Adipocyte (in vitro differentiated cells): ENCODE data around the gene TPP1.

ENCODE experiments used
- DNase-seq: peaks from one replicate; pipeline ENCODE4 v3.0.0-alpha.2; 2015; ENCODE audit warnings: low read depth
- H3K27me3 ChIP-seq: replicated peaks from 2 replicates; pipeline ENCODE4 v1.7.0; 2013; ENCODE audit warnings: mild to moderate bottlenecking, low read length, moderate library complexity; ENCODE audit not compliant: control insufficient read depth, insufficient read depth
- H3K36me3 ChIP-seq: 2 replicates; pipeline ENCODE4 v1.7.0; 2013; ENCODE audit warnings: low read length, mild to moderate bottlenecking, moderate library complexity; ENCODE audit not compliant: control insufficient read depth, insufficient read depth, severe bottlenecking
- H3K4me1 ChIP-seq: 2 replicates; pipeline ENCODE4 v1.7.0; 2013; ENCODE audit warnings: mild to moderate bottlenecking, low read length, moderate library complexity; ENCODE audit not compliant: control insufficient read depth, insufficient read depth
- H3K4me3 ChIP-seq: 2 replicates; pipeline ENCODE4 v1.7.0; 2013; ENCODE audit warnings: mild to moderate bottlenecking, low read length, moderate library complexity
- H3K9ac ChIP-seq: 2 replicates; pipeline ENCODE4 v1.7.0; 2013; ENCODE audit warnings: mild to moderate bottlenecking, low read length, moderate library complexity
- H3K9me3 ChIP-seq: 2 replicates; pipeline ENCODE4 v1.7.0; 2013; ENCODE audit warnings: mild to moderate bottlenecking, low read length, moderate library complexity; ENCODE audit not compliant: control insufficient read depth

TPP1 gene

DNA sequence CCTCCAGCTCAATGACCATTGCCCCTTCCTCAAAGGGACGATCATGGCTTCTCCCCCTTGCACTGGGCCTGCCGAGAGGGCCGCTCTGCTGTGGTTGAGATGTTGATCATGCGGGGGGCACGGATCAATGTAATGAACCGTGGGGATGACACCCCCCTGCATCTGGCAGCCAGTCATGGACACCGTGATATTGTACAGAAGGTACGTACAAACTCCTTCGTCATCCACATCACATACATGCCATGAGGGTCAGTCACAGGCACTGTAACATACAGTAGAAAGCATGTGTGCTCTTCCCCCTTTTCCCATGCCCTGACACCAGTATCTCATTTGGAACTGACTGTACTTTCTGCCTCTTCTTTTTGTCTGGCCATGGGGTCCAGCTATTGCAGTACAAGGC is 11.2 kb downstream of the TPP1 start:
- peaks cover 39% of the 10 kb centered on the region for H3K36me3 ChIP-seq

DNA sequence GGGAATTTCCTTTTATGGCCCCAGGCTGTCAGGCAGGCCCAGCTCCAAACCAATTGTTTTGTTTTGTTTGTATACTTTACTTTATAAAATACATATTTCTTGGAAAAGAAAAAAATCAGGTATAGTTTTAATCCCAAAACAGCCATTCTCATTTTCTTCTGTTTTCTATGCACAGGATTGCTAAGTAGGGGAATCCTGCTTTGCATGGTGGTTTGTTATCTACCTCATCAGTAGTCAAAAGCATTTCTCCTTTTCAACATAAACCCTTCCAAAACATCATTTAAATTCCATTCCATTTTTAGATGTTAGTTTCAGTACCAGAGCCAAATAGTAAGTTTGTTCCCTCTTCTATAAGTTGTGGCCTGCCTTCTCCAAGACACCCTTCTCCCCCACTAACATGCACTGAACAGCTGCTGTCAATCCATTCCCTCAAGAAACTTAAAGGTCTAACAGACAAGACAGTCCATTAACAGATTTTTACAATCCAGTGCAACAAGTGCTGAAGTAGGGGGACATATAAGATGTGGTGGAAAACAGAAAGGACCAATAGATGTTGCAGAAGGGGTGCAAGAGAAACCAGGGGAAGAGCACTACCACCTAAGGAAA is 11.9 kb downstream of the TPP1 start:
- Histone ChIP-seq H3K9ac (peak overlapping the region; percentile 81), H3K27me3 (no peaks in the 10 kb centered on the region), H3K36me3 (peaks cover 39% of the 10 kb centered on the region), H3K4me3 (peak overlapping the region; percentile 51), H3K9me3 (no peaks in the 10 kb centered on the region), H3K4me1 (peaks cover 54% of the 10 kb centered on the region)
- DNase-seq: no peak

More for the DNA sequence above, 11.2 kb downstream of the TPP1 start:
- H3K9ac ChIP-seq: peak overlapping the region; percentile 81
- H3K27me3 ChIP-seq: no peaks in the 10 kb centered on the region
- no peak overlapping the region for H3K4me3 ChIP-seq
- H3K9me3 ChIP-seq: no peaks in the 10 kb centered on the region
- no peak for DNase-seq
- H3K4me1 ChIP-seq: peaks cover 57% of the 10 kb centered on the region

GRCh38 chr11:6606471-6607189 is 12.6 kb downstream of the TPP1 start:
- no peaks in the 10 kb centered on the region for H3K9me3 ChIP-seq
- peak; percentile 97 for DNase-seq
- H3K9ac ChIP-seq: peak overlapping the region; percentile 81
- H3K36me3 ChIP-seq: peaks cover 39% of the 10 kb centered on the region
- H3K4me3 ChIP-seq: peak overlapping the region; percentile 51
- no peaks in the 10 kb centered on the region for H3K27me3 ChIP-seq
- H3K4me1 ChIP-seq: peaks cover 61% of the 10 kb centered on the region

DNA sequence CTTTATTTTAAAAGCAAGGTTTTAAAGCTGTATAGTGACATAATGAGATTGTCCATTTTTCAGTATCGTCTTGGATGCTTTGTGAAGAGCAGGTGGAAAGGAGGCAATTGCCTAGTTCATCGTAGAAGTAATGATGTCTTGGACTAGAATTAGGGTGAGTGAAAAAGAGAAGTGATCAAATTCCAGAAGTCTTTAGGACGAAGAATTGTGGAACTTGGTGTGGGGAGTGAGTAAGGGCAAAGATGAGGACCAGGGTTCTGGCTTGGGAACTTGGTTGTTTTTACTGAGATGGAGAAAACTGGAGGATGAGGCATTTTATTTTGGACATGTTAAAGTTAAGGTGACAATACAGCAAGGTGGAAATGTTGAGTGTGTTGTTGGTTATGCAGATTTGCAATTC is 14.4 kb downstream of the TPP1 start:
- DNase-seq: no peak
- Histone ChIP-seq H3K36me3 (peaks cover 41% of the 10 kb centered on the region), H3K4me3 (peak overlapping the region; percentile 90), H3K27me3 (no peaks in the 10 kb centered on the region), H3K9ac (peak overlapping the region; percentile 94), H3K4me1 (peaks cover 51% of the 10 kb centered on the region), H3K9me3 (no peaks in the 10 kb centered on the region)

GRCh38 chr11:6604081-6604626 is 15.1 kb downstream of the TPP1 start:
- peaks cover 41% of the 10 kb centered on the region for H3K36me3 ChIP-seq
- no peaks in the 10 kb centered on the region for H3K9me3 ChIP-seq

GRCh38 chr11:6603287-6604080 is 15.7 kb downstream of the TPP1 start, which contains the start of the genes ILK and RRP8:
Gene ILK, plus strand, starts transcription at chr11:6603774. Its CDS starts 498 bp downstream, at chr11:6604272.
Gene RRP8, minus strand, starts transcription at chr11:6603616. Its CDS starts 114 bp downstream, at chr11:6603502.
- Histone ChIP-seq H3K27me3 (no peaks in the 10 kb centered on the region), H3K4me3 (peak within 1 kb of the TSS; percentile 90), H3K4me1 (peaks cover 45% of the 10 kb centered on the region), H3K36me3 (peaks cover 41% of the 10 kb centered on the region), H3K9ac (peak within 1 kb of the TSS; percentile 94), H3K9me3 (no peaks in the 10 kb centered on the region)
- DNase-seq: peak; percentile 97

More at GRCh38 chr11:6604081-6604626, 15.1 kb downstream of the TPP1 start:
- H3K4me3 ChIP-seq: peak overlapping the region; percentile 90
- peak overlapping the region; percentile 94 for H3K9ac ChIP-seq
- H3K4me1 ChIP-seq: peaks cover 50% of the 10 kb centered on the region
- DNase-seq: peak; percentile 81
- H3K27me3 ChIP-seq: no peaks in the 10 kb centered on the region

GRCh38 chr11:6602096-6602940 is 16.9 kb downstream of the TPP1 start:
- Histone ChIP-seq H3K4me3 (peak overlapping the region; percentile 90), H3K36me3 (peaks cover 37% of the 10 kb centered on the region), H3K27me3 (no peaks in the 10 kb centered on the region), H3K9me3 (no peaks in the 10 kb centered on the region), H3K9ac (peak overlapping the region; percentile 94), H3K4me1 (peaks cover 37% of the 10 kb centered on the region)
- peak; percentile 19 for DNase-seq

- Histone ChIP-seq H3K27me3 (no peaks in the 10 kb centered on the region), H3K36me3 (peaks cover 49% of the 10 kb centered on the region), H3K4me1 (peaks cover 35% of the 10 kb centered on the region), H3K4me3 (no peak overlapping the region), H3K9ac (no peak overlapping the region), H3K9me3 (no peaks in the 10 kb centered on the region)
- DNase-seq: no peak
Measured at GRCh38 chr11:6601041-6601461, 18.2 kb downstream of the TPP1 start.

- peaks cover 26% of the 10 kb centered on the region for H3K4me1 ChIP-seq
- H3K9ac ChIP-seq: no peak overlapping the region
- H3K9me3 ChIP-seq: no peaks in the 10 kb centered on the region
- no peak overlapping the region for H3K4me3 ChIP-seq
- H3K36me3 ChIP-seq: peaks cover 58% of the 10 kb centered on the region
- no peaks in the 10 kb centered on the region for H3K27me3 ChIP-seq
- DNase-seq: no peak
Measured at GRCh38 chr11:6599881-6600390, 19.3 kb downstream of the TPP1 start.

DNA sequence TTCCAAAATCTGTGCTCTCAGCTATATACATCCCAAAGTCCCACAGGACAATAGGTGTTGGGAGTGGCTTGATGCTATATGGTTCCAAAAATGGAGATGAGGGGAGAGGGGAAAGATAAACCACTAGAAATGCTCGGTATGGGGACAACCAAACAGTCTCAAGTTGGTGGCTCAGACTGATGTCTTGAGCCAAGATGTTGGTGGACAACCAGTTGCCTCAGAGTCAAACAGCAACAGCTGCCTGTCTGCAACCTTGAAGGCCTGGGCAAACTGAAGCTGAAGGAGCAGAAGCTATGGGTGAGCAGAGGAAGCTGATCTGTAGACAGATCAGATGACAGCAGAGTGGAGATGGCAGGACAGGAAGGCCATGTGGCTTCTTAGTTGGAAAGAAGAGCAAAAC is 19.8 kb downstream of the TPP1 start:
- H3K4me3 ChIP-seq: no peak overlapping the region
- H3K27me3 ChIP-seq: no peaks in the 10 kb centered on the region
- H3K9me3 ChIP-seq: no peaks in the 10 kb centered on the region
- H3K4me1 ChIP-seq: peaks cover 22% of the 10 kb centered on the region
- peaks cover 58% of the 10 kb centered on the region for H3K36me3 ChIP-seq
- H3K9ac ChIP-seq: no peak overlapping the region
- DNase-seq: no peak
